ENCODE results near the gene MARCHF7. TPM values are rescaled to one million over a fixed set of nuclear protein-coding genes. Genes with fewer than 3 reads are reported as not detected.

MARCHF7 gene
- polyA plus RNA-seq, 3 donors from 2014 or later, result 142 to 155 (median 146) TPM

GRCh38 chr2:159758239-159758638 is 45.9 kb downstream of the MARCHF7 start:
- peak overlapping the region in 5 of 6 donors; percentile 9 to 74 (median 31) for H3K27ac Mint-ChIP-seq
- peaks cover 6 to 39% of the 10 kb centered on the region in 2 donors for H3K4me1 Mint-ChIP-seq
- DNase-seq, result no peak
- H3K9me3 Mint-ChIP-seq, result no peaks in the 10 kb centered on the region
- H3K36me3 Mint-ChIP-seq, result peaks cover 13 to 30% (median 14%) of the 10 kb centered on the region in 3 donors
- H3K4me3 Mint-ChIP-seq, result no peak overlapping the region
- H3K27me3 Mint-ChIP-seq (ENCODE audit: low read depth in 3 of 3), result no peaks in the 10 kb centered on the region

DNA sequence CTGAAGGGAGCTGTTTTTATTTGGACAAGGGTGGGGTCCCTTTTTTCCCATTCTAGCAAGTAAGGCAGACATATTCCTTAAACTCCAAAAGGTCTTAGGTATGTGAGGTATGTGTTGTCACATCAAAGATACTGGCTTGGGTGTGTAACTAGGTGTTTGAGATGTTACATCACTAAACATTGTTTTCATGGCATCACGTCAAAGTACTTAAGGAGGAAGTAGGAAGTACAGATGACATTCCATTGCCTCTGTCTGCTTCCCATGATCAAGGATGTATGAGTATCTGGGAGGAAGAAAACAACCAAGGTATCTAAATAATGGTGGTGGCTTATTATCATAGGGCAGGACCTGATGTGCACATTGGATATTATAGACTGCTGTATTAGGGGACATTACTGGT is 46.4 kb downstream of the MARCHF7 start:
- no peak overlapping the region for H3K4me3 Mint-ChIP-seq
- no peaks in the 10 kb centered on the region for H3K27me3 Mint-ChIP-seq (ENCODE audit: low read depth in 3 of 3)
- peaks cover 13 to 33% (median 14%) of the 10 kb centered on the region in 3 donors for H3K36me3 Mint-ChIP-seq
- peak overlapping the region in 3 of 6 donors; percentile 12 to 74 (median 33) for H3K27ac Mint-ChIP-seq
- no peak for DNase-seq
- H3K9me3 Mint-ChIP-seq, result no peaks in the 10 kb centered on the region
- H3K4me1 Mint-ChIP-seq, result peaks cover 6 to 43% of the 10 kb centered on the region in 2 donors

DNA sequence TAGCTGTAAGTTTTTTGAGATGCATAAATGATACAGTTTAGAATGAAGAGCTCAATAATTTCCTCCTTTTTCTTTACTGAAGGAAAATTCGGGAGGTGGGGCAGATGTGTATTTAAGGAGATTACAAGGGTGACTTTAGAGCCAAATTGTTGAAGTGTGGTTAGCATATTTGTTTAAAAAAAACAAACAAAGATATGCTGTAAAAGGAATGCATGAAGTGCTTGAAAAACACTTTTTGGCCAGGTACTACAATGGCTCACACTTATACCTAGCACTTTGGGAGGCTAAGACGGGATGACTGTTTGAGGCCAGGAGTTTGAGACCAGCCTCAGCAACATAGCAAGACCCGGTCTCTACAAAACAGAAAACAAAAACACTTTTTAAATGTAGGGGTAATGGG is 47.3 kb downstream of the MARCHF7 start:
- Mint-ChIP-seq H3K4me3 (no peak overlapping the region), H3K27me3 (ENCODE audit: low read depth in 3 of 3) (no peaks in the 10 kb centered on the region), H3K4me1 (peaks cover 6 to 48% of the 10 kb centered on the region in 2 donors), H3K27ac (peak overlapping the region in 2 of 6 donors; percentile 12 to 45), H3K9me3 (no peaks in the 10 kb centered on the region), H3K36me3 (peaks cover 13 to 33% (median 14%) of the 10 kb centered on the region in 3 donors)
- DNase-seq, result no peak

DNA sequence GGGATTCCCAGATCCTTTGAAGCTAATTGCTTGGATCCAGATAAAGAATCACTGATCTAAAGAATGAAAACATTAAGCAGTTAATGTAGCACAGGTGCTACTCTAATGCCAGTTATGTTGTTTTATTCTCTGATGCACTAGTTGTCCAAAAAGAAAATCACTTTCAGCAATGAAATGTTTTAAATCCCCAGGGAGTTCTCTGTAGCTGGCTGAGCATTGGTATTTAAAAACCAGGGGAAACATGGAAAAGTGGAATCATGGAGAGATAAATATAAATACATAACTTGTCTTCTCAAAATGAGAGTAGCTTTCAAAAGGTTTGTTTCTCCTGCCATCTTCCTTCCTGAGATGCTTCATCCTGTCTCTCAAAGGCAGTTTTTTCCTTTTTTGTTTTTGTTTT is 48.0 kb downstream of the MARCHF7 start:
- Mint-ChIP-seq H3K4me3 (no peak overlapping the region), H3K36me3 (peaks cover 13 to 33% (median 14%) of the 10 kb centered on the region in 3 donors), H3K4me1 (peaks cover 6 to 53% of the 10 kb centered on the region in 2 donors), H3K9me3 (no peaks in the 10 kb centered on the region), H3K27me3 (ENCODE audit: low read depth in 3 of 3) (no peaks in the 10 kb centered on the region), H3K27ac (peak overlapping the region in 4 of 6 donors; percentile 12 to 63 (median 34))
- no peak for DNase-seq

DNA sequence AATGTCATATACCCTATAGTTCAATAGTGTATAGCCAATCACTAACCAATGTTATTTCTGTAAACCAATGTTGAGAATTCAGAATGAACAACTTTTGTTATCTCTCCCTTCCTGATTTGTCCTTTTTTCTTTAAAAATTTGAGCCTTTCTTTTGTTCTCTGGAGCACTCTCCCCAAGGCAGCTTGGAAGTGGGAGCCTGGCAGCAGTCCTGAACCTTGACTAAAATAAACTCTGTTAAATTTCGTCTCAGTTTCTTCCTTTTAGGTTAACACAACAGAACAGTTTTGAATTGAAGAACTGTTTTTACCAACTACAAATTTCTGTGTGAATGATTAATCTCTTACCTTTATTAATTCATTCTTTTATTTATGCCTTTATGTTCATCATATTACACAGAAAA is 49.8 kb downstream of the MARCHF7 start:
- H3K4me1 Mint-ChIP-seq, result peaks cover 6 to 69% of the 10 kb centered on the region in 2 donors
- peaks cover 14 to 41% (median 19%) of the 10 kb centered on the region in 3 donors for H3K36me3 Mint-ChIP-seq
- H3K27ac Mint-ChIP-seq, result peak overlapping the region in 2 of 6 donors; percentile 28 to 30
- H3K9me3 Mint-ChIP-seq, result no peaks in the 10 kb centered on the region
- DNase-seq, result no peak
- H3K27me3 Mint-ChIP-seq (ENCODE audit: low read depth in 3 of 3), result no peaks in the 10 kb centered on the region
- H3K4me3 Mint-ChIP-seq, result no peak overlapping the region

Other genes with a start within 250 kb of the MARCHF7 start
- gene BAZ2B, start 96.0 kb upstream of the MARCHF7 start, polyA plus RNA-seq, result 10 to 100 TPM in 2 of 3 donors, 1 to 10 TPM in 1; 4.6 to 32.2 (median 13.2) TPM
- gene CD302, start 85.7 kb downstream of the MARCHF7 start, polyA plus RNA-seq, result 1 to 10 TPM in 2 of 3 donors, under 1 TPM in 1; 0.94 to 2.7 (median 2.4) TPM
- gene LY75, start 192.2 kb downstream of the MARCHF7 start, polyA plus RNA-seq, result 10 to 100 TPM; 28.2 to 46.7 (median 39.7) TPM

Measured in immature natural killer cell (primary cell).